ENCODE results near the gene HTR4.
"Not testable (repeated sequence)": the region's sequence is repeated elsewhere in the genome, so short reads cannot be mapped to it uniquely, and the experiment has no call there.

The HTR4 gene

GRCh38 chr5:148653836-148654781 lies at the start of gene HTR4:
Gene HTR4 (minus strand): TSS chr5:148654527. CDS start chr5:148637014, 17,513 bp downstream.
- DNase-seq (ENCODE audit: low spot score), result no peak

GRCh38 chr5:148702019-148702596 lies 47.8 kb upstream of the HTR4 start:
- DNase-seq (ENCODE audit: low spot score), result no peak

- no peak for DNase-seq (ENCODE audit: low spot score)
Measured at GRCh38 chr5:148699028-148699427, 44.7 kb upstream of the HTR4 start.

GRCh38 chr5:148697809-148698196 lies 43.5 kb upstream of the HTR4 start:
- DNase-seq (ENCODE audit: low spot score), result no peak

- DNase-seq (ENCODE audit: low spot score), result peak; percentile 7
Measured at GRCh38 chr5:148697180-148697808, 43.0 kb upstream of the HTR4 start.

- DNase-seq (ENCODE audit: low spot score), result no peak
Measured at GRCh38 chr5:148696187-148697036, 42.1 kb upstream of the HTR4 start.

- DNase-seq (ENCODE audit: low spot score), result no peak
Measured at GRCh38 chr5:148690945-148691344, 36.6 kb upstream of the HTR4 start.

GRCh38 chr5:148688787-148689186 lies 34.5 kb upstream of the HTR4 start:
- DNase-seq (ENCODE audit: low spot score), result no peak

GRCh38 chr5:148687871-148688270 lies 33.5 kb upstream of the HTR4 start:
- no peak for DNase-seq (ENCODE audit: low spot score)

- no peak for DNase-seq (ENCODE audit: low spot score)
Measured at GRCh38 chr5:148687427-148687826, 33.1 kb upstream of the HTR4 start.

- DNase-seq (ENCODE audit: low spot score), result no peak
Measured at GRCh38 chr5:148686660-148687059, 32.3 kb upstream of the HTR4 start.

- no peak for DNase-seq (ENCODE audit: low spot score)
Measured at GRCh38 chr5:148685520-148686134, 31.3 kb upstream of the HTR4 start.

GRCh38 chr5:148684528-148684927 lies 30.2 kb upstream of the HTR4 start:
- DNase-seq (ENCODE audit: low spot score), result no peak

GRCh38 chr5:148683651-148684050 lies 29.3 kb upstream of the HTR4 start:
- no peak for DNase-seq (ENCODE audit: low spot score)

GRCh38 chr5:148682058-148683026 lies 28.0 kb upstream of the HTR4 start:
- no peak for DNase-seq (ENCODE audit: low spot score)

GRCh38 chr5:148681157-148682057 lies 27.1 kb upstream of the HTR4 start:
- DNase-seq (ENCODE audit: low spot score), result no peak

GRCh38 chr5:148673704-148674103 lies 19.4 kb upstream of the HTR4 start:
- DNase-seq (ENCODE audit: low spot score), result not testable (repeated sequence)

- no peak for DNase-seq (ENCODE audit: low spot score)
Measured at GRCh38 chr5:148666353-148666752, 12.0 kb upstream of the HTR4 start.

GRCh38 chr5:148665431-148665830 lies 11.1 kb upstream of the HTR4 start:
- DNase-seq (ENCODE audit: low spot score), result no peak

Measured in hepatic stellate cell (primary cell).